H1 (cell line): Measurements from ENCODE around the gene TLE4. TPM values are rescaled to one million over a fixed set of nuclear protein-coding genes. Genes with fewer than 3 reads are reported as not detected.
A peak's percentile ranks its signal among the peaks of the same experiment; 100 is the strongest.

ENCODE experiments used
- CTCF ChIA-PET: fragments of 300-600 bp; sonication (Branson Sonifier 250); formaldehyde crosslinking; loops from one replicate; lab custom pipeline; 2021; ENCODE audit not compliant: partially characterized antibody; lab: Charles Lee
- POLR2A ChIA-PET: fragments of 300-600 bp; sonication (Branson Sonifier 250); formaldehyde crosslinking; loops from one replicate; lab custom pipeline; 2021; ENCODE audit warnings: inconsistent platforms; ENCODE audit not compliant: partially characterized antibody; lab: Charles Lee
- DNase-seq, 2 experiments: peaks; one replicate each; pipeline versions ENCODE4 v3.0.0 to v3.0.0-alpha.2; 2010 to 2022; ENCODE audit warnings: low spot score in 2 of 2, low read depth in 1 of 2, mixed read lengths in 1 of 2
- FAIRE-seq: peaks from 2 replicates; lab custom pipeline; 2011; peaks lifted over from hg19 to GRCh38; lab: Jason Lieb, UNC
- H2AFZ ChIP-seq: 2 replicates; pipeline ENCODE4 v1.8.1; 2012; ENCODE audit warnings: low read length, inconsistent platforms
- H2AK5ac ChIP-seq: 2 replicates; pipeline ENCODE4 v1.6.1; 2013; ENCODE audit warnings: low read depth, low read length
- H2BK120ac ChIP-seq: replicated peaks from 2 replicates; pipeline ENCODE3; 2013; ENCODE audit warnings: low read depth, low read length, inconsistent platforms
- H2BK12ac ChIP-seq: 2 replicates; pipeline ENCODE4 v1.6.1; 2013; ENCODE audit warnings: low read depth, low read length
- H2BK15ac ChIP-seq: 2 replicates; pipeline ENCODE4 v1.6.1; 2013; ENCODE audit warnings: low read length
- H2BK20ac ChIP-seq: 2 replicates; pipeline ENCODE4 v1.6.1; 2013; ENCODE audit warnings: low read length
- H2BK5ac ChIP-seq: 2 replicates; pipeline ENCODE4 v1.6.1; 2013; ENCODE audit warnings: low read depth, low read length
- H3K14ac ChIP-seq: 2 replicates; pipeline ENCODE4 v1.6.1; 2013; ENCODE audit warnings: inconsistent platforms; ENCODE audit not compliant: insufficient read length
- H3K18ac ChIP-seq: 2 replicates; pipeline ENCODE4 v1.6.1; 2013; ENCODE audit warnings: low read length; ENCODE audit errors: extremely low read depth
- H3K23ac ChIP-seq: 2 replicates; pipeline ENCODE4 v1.6.1; 2013; ENCODE audit warnings: inconsistent platforms; ENCODE audit not compliant: insufficient read length
- H3K23me2 ChIP-seq: 2 replicates; pipeline ENCODE4 v1.6.1; 2013; ENCODE audit warnings: low read depth, low read length
- H3K27ac ChIP-seq: 2 replicates; pipeline ENCODE4 v1.6.1; 2011; ENCODE audit warnings: low read depth, low read length, inconsistent platforms
- H3K27me3 ChIP-seq, 4 experiments: replicated peaks in 1 of 4; 1 replicate in 1 of 4; 2 replicates in 3 of 4; pipeline versions ENCODE4 v1.6.1 to v1.8.1; 2011 to 2013; ENCODE audit warnings: low read length in 3 of 4, mild to moderate bottlenecking in 3 of 4, inconsistent platforms in 2 of 4, mixed read lengths in 2 of 4, moderate library complexity in 1 of 4; ENCODE audit not compliant: control insufficient read depth in 3 of 4, insufficient read depth in 3 of 4; ENCODE audit errors: extremely low read depth in 1 of 4
- H3K36me3 ChIP-seq, 4 experiments: 2 replicates each; pipeline versions ENCODE4 v1.6.1 to v1.8.1; 2011 to 2013; ENCODE audit warnings: mild to moderate bottlenecking in 4 of 4, low read length in 3 of 4, moderate library complexity in 2 of 4, control low read depth in 1 of 4, inconsistent platforms in 1 of 4; ENCODE audit not compliant: insufficient read depth in 4 of 4, control insufficient read depth in 2 of 4
- H3K4ac ChIP-seq: replicated peaks from 2 replicates; pipeline ENCODE3; 2013; ENCODE audit warnings: low read length, low read depth, mixed read lengths, inconsistent platforms; ENCODE audit not compliant: insufficient read length
- H3K4me1 ChIP-seq, 4 experiments: replicated peaks in 1 of 4; 1 replicate in 1 of 4; 2 replicates in 3 of 4; pipeline versions ENCODE4 v1.6.1 to v1.8.1; 2011 to 2013; ENCODE audit warnings: low read length in 3 of 4, inconsistent platforms in 2 of 4, mixed read lengths in 1 of 4; ENCODE audit not compliant: insufficient read depth in 4 of 4, control insufficient read depth in 3 of 4
- H3K4me2 ChIP-seq, 2 experiments: 2 replicates each; pipeline versions ENCODE4 v1.6.1 to v1.8.1; 2011 to 2013; ENCODE audit warnings: low read depth in 2 of 2, low read length in 2 of 2, control low read depth in 1 of 2, inconsistent platforms in 1 of 2, mild to moderate bottlenecking in 1 of 2; ENCODE audit not compliant: insufficient read depth in 1 of 2
- H3K4me3 ChIP-seq, 4 experiments: fragments of 200-600, 300-600 bp in 1 of 4; sonication (generic), shearing (Covaris generic), sonication (Bioruptor Twin) in 1 of 4; 2 replicates each; pipeline versions ENCODE4 v1.5.1 to v1.8.1; 2011 to 2016; ENCODE audit warnings: low read length in 4 of 4, low read depth in 3 of 4, control low read depth in 2 of 4, inconsistent platforms in 2 of 4, mild to moderate bottlenecking in 2 of 4, mixed read lengths in 1 of 4, moderate library complexity in 1 of 4; ENCODE audit not compliant: insufficient read depth in 2 of 4; ENCODE audit errors: extremely low read depth in 1 of 4
- H3K56ac ChIP-seq: replicated peaks from 2 replicates; pipeline ENCODE3; 2013; ENCODE audit warnings: low read depth, mild to moderate bottlenecking, mixed read lengths, low read length, inconsistent platforms; ENCODE audit not compliant: insufficient read length
- H3K79me1 ChIP-seq: 2 replicates; pipeline ENCODE4 v1.6.1; 2013; ENCODE audit warnings: low read depth, low read length, control low read depth
- H3K79me2 ChIP-seq, 2 experiments: 2 replicates each; pipeline versions ENCODE4 v1.6.1 to v1.8.1; 2012 to 2013; ENCODE audit warnings: low read length in 2 of 2, mild to moderate bottlenecking in 2 of 2, inconsistent platforms in 1 of 2; ENCODE audit not compliant: insufficient read depth in 2 of 2, control insufficient read depth in 1 of 2
- H3K9ac ChIP-seq, 4 experiments: replicated peaks in 1 of 4; 1 replicate in 1 of 4; 2 replicates in 3 of 4; pipeline versions ENCODE4 v1.6.1 to v1.8.1; 2011 to 2013; ENCODE audit warnings: low read depth in 3 of 4, low read length in 3 of 4, control low read depth in 2 of 4, mild to moderate bottlenecking in 2 of 4, moderate library complexity in 2 of 4, inconsistent platforms in 1 of 4; ENCODE audit errors: extremely low read depth in 1 of 4
- H3K9me3 ChIP-seq, 2 experiments: 2 replicates each; pipeline versions ENCODE4 v1.6.1 to v1.8.1; 2012 to 2013; ENCODE audit warnings: mild to moderate bottlenecking in 2 of 2, moderate library complexity in 2 of 2, control low read depth in 1 of 2, inconsistent platforms in 1 of 2, low read depth in 1 of 2, low read length in 1 of 2, mixed read lengths in 1 of 2; ENCODE audit not compliant: insufficient read depth in 2 of 2
- H4K20me1 ChIP-seq, 2 experiments: replicated peaks in 1 of 2; 2 replicates each; pipeline versions ENCODE3 to v1.8.1; 2011 to 2013; ENCODE audit warnings: inconsistent platforms in 2 of 2, low read length in 2 of 2, mild to moderate bottlenecking in 1 of 2; ENCODE audit not compliant: insufficient read depth in 2 of 2, control insufficient read depth in 1 of 2
- H4K5ac ChIP-seq: 2 replicates; pipeline ENCODE4 v1.6.1; 2013; ENCODE audit warnings: low read length, low read depth, mixed read lengths, inconsistent platforms; ENCODE audit not compliant: insufficient read length
- H4K8ac ChIP-seq: 2 replicates; pipeline ENCODE4 v1.8.0; 2013; ENCODE audit warnings: mild to moderate bottlenecking, moderate library complexity, low read length, inconsistent platforms; ENCODE audit not compliant: insufficient read depth; ENCODE audit errors: extremely low read depth
- H4K91ac ChIP-seq: replicated peaks from 2 replicates; pipeline ENCODE3; 2013; ENCODE audit warnings: low read length, mixed read lengths, inconsistent platforms; ENCODE audit not compliant: insufficient read length
- CHD1 ChIP-seq: IDR thresholded peaks from 2 replicates; pipeline ENCODE4 v1.6.1; 2012; ENCODE audit warnings: low read depth, low read length, improper control_type of control experiment
- CREB1 ChIP-seq: IDR thresholded peaks from 2 replicates; pipeline ENCODE4 v1.6.1; 2012; ENCODE audit warnings: inconsistent platforms
- JUN ChIP-seq: IDR thresholded peaks from 2 replicates; pipeline ENCODE4 v1.6.1; 2011; ENCODE audit warnings: low read depth, mild to moderate bottlenecking, improper control_type of control experiment, low read length
- JUND ChIP-seq: IDR thresholded peaks from 2 replicates; pipeline ENCODE4 v1.6.1; 2011; ENCODE audit warnings: mild to moderate bottlenecking, improper control_type of control experiment, low read length
- KDM4A ChIP-seq: IDR thresholded peaks from one replicate; pipeline ENCODE4 v1.7.1; 2012; ENCODE audit warnings: low read depth, mild to moderate bottlenecking, moderate library complexity, low read length, inconsistent platforms; ENCODE audit not compliant: severe bottlenecking
- MAFK ChIP-seq: IDR thresholded peaks from 2 replicates; pipeline ENCODE4 v1.6.1; 2012; ENCODE audit warnings: low read depth, mild to moderate bottlenecking, improper control_type of control experiment, low read length
- POLR2A ChIP-seq, 2 experiments: IDR thresholded peaks; 1 replicate in 1 of 2; 2 replicates in 1 of 2; pipeline ENCODE4 v1.6.1; 2011; ENCODE audit warnings: low read depth in 2 of 2, low read length in 2 of 2, mild to moderate bottlenecking in 2 of 2; ENCODE audit errors: control extremely low read depth in 1 of 2
- SIN3A ChIP-seq, 2 experiments: IDR thresholded peaks in 1 of 2; conservative IDR thresholded peaks in 1 of 2; 2 replicates each; pipeline ENCODE4 v1.6.1; 2011 to 2012; ENCODE audit warnings: low read length in 2 of 2, improper control_type of control experiment in 1 of 2, low read depth in 1 of 2, mild to moderate bottlenecking in 1 of 2
- SP4 ChIP-seq: IDR thresholded peaks from 2 replicates; pipeline ENCODE4 v1.6.1; 2012; ENCODE audit warnings: low read length, inconsistent platforms
- SUZ12 ChIP-seq: fragments of 200-600 bp; sonication (generic); IDR thresholded peaks from 2 replicates; pipeline ENCODE4 v1.6.1; 2012; ENCODE audit warnings: mild to moderate bottlenecking, inconsistent platforms, low read length, moderate library complexity, mixed read lengths
- WGBS, 2 experiments: shearing (Covaris generic) in 1 of 2; methylation state at CpG; one replicate each; pipeline versions ENCODE4 v1.1.6 to v1.1.7; 2013 to 2015; ENCODE audit warnings: low lambda C conversion rate in 2 of 2, mixed read lengths in 2 of 2, inconsistent platforms in 1 of 2, low coverage in 1 of 2, missing lambda C conversion rate in 1 of 2; ENCODE audit not compliant: insufficient replicate concordance in 2 of 2, insufficient coverage in 1 of 2, insufficient read length in 1 of 2; ENCODE audit errors: extremely low coverage in 1 of 2, missing lambda C conversion rate in 1 of 2; 5-methylcytosine and 5-hydroxymethylcytosine counted together
- polyA plus RNA-seq, 7 experiments: library from polyadenylated mRNA; depleted of rRNA in 3 of 7; stranded (reverse) in 5 of 7; unstranded in 2 of 7; fragments of >200 nt in 5 of 7; fragments of 200-250 nt in 2 of 7; gene quantifications; 1 replicate in 5 of 7; 2 replicates in 1 of 7; 4 replicates in 1 of 7; pipeline versions ENCODE4 v1.2.1 to v1.2.3, GENCODE V29; 2011 to 2013; ENCODE audit warnings: missing spikeins in 2 of 7, mixed read lengths in 2 of 7
- total RNA-seq: library from RNA; stranded (reverse); fragmentation: NEBNext Ultra II Directional; extraction: Animal tissue kit (Norgen Biotek cat#: 25700); gene quantifications from 2 replicates; pipeline ENCODE4 v1.2.1, GENCODE V29; 2021
- TF ChIP-seq, protein P1 (sequence below): IDR thresholded peaks from 2 replicates; pipeline ENCODE4 v1.6.1; 2012; ENCODE audit warnings: inconsistent platforms
- TF ChIP-seq, protein P2 (sequence below): IDR thresholded peaks from 2 replicates; pipeline ENCODE4 v1.6.1; 2011; ENCODE audit warnings: low read depth, mild to moderate bottlenecking, low read length; ENCODE audit not compliant: insufficient read depth
- TF ChIP-seq, protein P3 (sequence below): IDR thresholded peaks from 2 replicates; pipeline ENCODE4 v1.6.1; 2011; ENCODE audit warnings: low read length, improper control_type of control experiment

TLE4 gene
- total and polyA plus RNA-seq, 2 of the 8 experiments (the other 6 are each of a cell fraction or from before 2014, with no cell fraction given): 32.4 to 36.9 TPM

DNA sequence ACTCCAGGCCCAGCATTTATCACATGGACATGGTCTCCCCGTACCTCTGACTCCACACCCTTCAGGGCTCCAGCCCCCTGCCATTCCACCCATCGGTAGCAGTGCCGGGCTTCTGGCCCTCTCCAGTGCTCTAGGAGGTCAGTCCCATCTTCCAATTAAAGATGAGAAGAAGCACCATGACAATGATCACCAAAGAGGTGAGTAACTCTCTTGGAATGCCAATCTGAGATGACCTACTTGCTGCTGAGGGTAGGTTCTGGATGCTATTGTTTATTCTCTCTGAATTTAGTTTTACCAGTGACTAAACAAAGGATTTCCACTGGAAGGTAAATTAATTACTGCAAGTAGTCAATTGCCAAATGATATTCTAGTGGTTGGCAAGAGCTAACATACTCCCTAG is 80.8 kb downstream of the TLE4 start:
- CTCF ChIA-PET: no interaction called here
- H4K20me1 ChIP-seq: no peaks in the 10 kb centered on the region
- H2AFZ ChIP-seq: no peak overlapping the region
- TF ChIP-seq CHD1 (no peak), SP4 (no peak), MAFK (no peak), JUND (peak; percentile 84), SUZ12 (no peak), KDM4A (no peak), JUN (0 out of 2 replicates have a peak, but pooled peaks have one; percentile 5), POLR2A (IDR thresholded peaks at IDR 0.05; ENCODE audit: control extremely low read depth in 1 of 2, low read depth in 2 of 2, low read length in 2 of 2) (no peak), CREB1 (no peak), SIN3A (conservative IDR thresholded peaks at IDR 0.05 in 1 of 2, IDR thresholded peaks at IDR 0.05 in 1 of 2; ENCODE audit: low read depth in 1 of 2, low read length in 2 of 2) (no peak)
- TF ChIP-seq, protein P1, sequence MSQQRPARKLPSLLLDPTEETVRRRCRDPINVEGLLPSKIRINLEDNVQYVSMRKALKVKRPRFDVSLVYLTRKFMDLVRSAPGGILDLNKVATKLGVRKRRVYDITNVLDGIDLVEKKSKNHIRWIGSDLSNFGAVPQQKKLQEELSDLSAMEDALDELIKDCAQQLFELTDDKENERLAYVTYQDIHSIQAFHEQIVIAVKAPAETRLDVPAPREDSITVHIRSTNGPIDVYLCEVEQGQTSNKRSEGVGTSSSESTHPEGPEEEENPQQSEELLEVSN: no peak
- TF ChIP-seq, protein P2, sequence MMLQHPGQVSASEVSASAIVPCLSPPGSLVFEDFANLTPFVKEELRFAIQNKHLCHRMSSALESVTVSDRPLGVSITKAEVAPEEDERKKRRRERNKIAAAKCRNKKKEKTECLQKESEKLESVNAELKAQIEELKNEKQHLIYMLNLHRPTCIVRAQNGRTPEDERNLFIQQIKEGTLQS: no peak
- TF ChIP-seq, protein P3, sequence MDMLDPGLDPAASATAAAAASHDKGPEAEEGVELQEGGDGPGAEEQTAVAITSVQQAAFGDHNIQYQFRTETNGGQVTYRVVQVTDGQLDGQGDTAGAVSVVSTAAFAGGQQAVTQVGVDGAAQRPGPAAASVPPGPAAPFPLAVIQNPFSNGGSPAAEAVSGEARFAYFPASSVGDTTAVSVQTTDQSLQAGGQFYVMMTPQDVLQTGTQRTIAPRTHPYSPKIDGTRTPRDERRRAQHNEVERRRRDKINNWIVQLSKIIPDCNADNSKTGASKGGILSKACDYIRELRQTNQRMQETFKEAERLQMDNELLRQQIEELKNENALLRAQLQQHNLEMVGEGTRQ: no peak

More for the DNA sequence above, 80.8 kb downstream of the TLE4 start:
- no peak overlapping the region for H2BK120ac ChIP-seq
- no peak overlapping the region for H2AK5ac ChIP-seq
- H3K4me2 ChIP-seq: no peak overlapping the region
- no peak overlapping the region for H3K14ac ChIP-seq
- WGBS, 2 experiments: 81% methylated on average over 3 of the region's 3 CpGs; no CpG with 5 or more reads in 1 of the 2 experiments
- H2BK15ac ChIP-seq: no peak overlapping the region
- H3K23ac ChIP-seq: no peak overlapping the region
- peaks cover 0 to 9% (median 5%) of the 10 kb centered on the region in 4 experiments; a peak in 5 of 7 replicates for H3K4me1 ChIP-seq
- H4K91ac ChIP-seq: no peak overlapping the region
- no peak overlapping the region for H4K8ac ChIP-seq
- H3K23me2 ChIP-seq: no peaks in the 10 kb centered on the region
- peak; percentile 13 for FAIRE-seq
- POLR2A ChIA-PET: no interaction called here
- H2BK5ac ChIP-seq: no peak overlapping the region
- H3K36me3 ChIP-seq: no peaks in the 10 kb centered on the region; a peak in 1 of 8 replicates
- H3K4me3 ChIP-seq: no peak overlapping the region
- H3K9ac ChIP-seq: no peak overlapping the region; a peak in 1 of 7 replicates
- H3K27ac ChIP-seq: no peak overlapping the region
- H3K79me2 ChIP-seq: no peaks in the 10 kb centered on the region
- no peak overlapping the region for H3K4ac ChIP-seq
- H3K9me3 ChIP-seq: no peaks in the 10 kb centered on the region; a peak in 1 of 4 replicates
- H3K18ac ChIP-seq: no peak overlapping the region; the same call in 1 of the 2 replicates
- H2BK12ac ChIP-seq: no peak overlapping the region
- no peak overlapping the region for H3K56ac ChIP-seq
- H2BK20ac ChIP-seq: no peak overlapping the region
- DNase-seq: no peak
- H4K5ac ChIP-seq: no peak overlapping the region
- no peaks in the 10 kb centered on the region; the same call in 1 of the 2 replicates for H3K79me1 ChIP-seq
- H3K27me3 ChIP-seq: no peaks in the 10 kb centered on the region
